PFSK-1 (cell line): ENCODE data around the gene SLC39A9.

Experiments
- FOXP2 ChIP-seq: optimal IDR thresholded peaks from 2 replicates; pipeline ENCODE3; 2011; ENCODE audit warnings: borderline replicate concordance, control low read depth, inconsistent platforms; ENCODE audit not compliant: insufficient read depth; ENCODE audit errors: extremely low read length, extremely low read depth
- POLR2AphosphoS5 ChIP-seq: IDR thresholded peaks from 2 replicates; pipeline ENCODE4 v1.6.1; 2012; ENCODE audit warnings: low read depth, mild to moderate bottlenecking, control low read depth, low read length, moderate library complexity
- SIN3A ChIP-seq: IDR thresholded peaks from 2 replicates; pipeline ENCODE4 v1.6.1; 2012; ENCODE audit warnings: mild to moderate bottlenecking, low read length, moderate library complexity, borderline replicate concordance; ENCODE audit not compliant: insufficient read depth
- TF ChIP-seq, protein P1 (sequence below), 2 experiments: IDR thresholded peaks; 2 replicates each; pipeline versions ENCODE4 v1.6.1 to v1.8.0; 2011 to 2012; ENCODE audit warnings: low read depth in 2 of 2, low read length in 2 of 2, control low read depth in 1 of 2, inconsistent platforms in 1 of 2, mild to moderate bottlenecking in 1 of 2, moderate library complexity in 1 of 2; ENCODE audit not compliant: insufficient read depth in 1 of 2

DNA sequence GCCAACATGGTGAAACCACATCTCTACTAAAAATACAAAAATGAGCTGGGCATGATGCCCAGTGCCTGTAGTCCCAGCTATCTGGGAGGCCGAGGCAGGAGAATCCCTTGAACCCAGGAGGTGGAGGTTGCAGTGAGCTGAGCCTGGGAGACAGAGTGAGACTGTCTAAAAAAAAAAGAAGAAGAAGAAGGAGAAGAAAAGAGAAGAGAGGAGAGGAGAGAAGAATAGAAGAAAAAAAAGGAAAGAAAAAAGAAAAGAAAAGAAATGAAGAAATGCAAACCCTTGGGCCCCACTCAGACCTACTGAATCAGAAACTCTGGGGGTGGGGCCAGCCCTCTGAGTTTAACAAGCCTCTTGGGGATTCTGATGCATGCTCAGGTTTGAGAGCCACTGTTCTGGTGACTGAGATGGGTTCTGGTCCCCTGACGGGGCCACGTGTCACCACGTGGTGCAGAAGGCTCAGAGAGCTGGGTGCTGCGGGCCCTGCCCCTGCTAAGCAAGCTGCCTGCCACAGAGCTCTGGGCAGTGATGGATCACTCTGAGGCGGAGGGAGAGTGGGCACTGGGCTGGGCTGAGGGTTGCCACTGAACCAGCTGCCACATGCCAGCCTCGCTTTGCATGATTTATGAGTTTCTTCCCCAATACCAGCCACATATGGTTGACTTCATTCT lies 37.9 kb upstream of the SLC39A9 start:
- TF ChIP-seq POLR2AphosphoS5 (no peak), SIN3A (no peak), FOXP2 (no peak)
- TF ChIP-seq, protein P1, sequence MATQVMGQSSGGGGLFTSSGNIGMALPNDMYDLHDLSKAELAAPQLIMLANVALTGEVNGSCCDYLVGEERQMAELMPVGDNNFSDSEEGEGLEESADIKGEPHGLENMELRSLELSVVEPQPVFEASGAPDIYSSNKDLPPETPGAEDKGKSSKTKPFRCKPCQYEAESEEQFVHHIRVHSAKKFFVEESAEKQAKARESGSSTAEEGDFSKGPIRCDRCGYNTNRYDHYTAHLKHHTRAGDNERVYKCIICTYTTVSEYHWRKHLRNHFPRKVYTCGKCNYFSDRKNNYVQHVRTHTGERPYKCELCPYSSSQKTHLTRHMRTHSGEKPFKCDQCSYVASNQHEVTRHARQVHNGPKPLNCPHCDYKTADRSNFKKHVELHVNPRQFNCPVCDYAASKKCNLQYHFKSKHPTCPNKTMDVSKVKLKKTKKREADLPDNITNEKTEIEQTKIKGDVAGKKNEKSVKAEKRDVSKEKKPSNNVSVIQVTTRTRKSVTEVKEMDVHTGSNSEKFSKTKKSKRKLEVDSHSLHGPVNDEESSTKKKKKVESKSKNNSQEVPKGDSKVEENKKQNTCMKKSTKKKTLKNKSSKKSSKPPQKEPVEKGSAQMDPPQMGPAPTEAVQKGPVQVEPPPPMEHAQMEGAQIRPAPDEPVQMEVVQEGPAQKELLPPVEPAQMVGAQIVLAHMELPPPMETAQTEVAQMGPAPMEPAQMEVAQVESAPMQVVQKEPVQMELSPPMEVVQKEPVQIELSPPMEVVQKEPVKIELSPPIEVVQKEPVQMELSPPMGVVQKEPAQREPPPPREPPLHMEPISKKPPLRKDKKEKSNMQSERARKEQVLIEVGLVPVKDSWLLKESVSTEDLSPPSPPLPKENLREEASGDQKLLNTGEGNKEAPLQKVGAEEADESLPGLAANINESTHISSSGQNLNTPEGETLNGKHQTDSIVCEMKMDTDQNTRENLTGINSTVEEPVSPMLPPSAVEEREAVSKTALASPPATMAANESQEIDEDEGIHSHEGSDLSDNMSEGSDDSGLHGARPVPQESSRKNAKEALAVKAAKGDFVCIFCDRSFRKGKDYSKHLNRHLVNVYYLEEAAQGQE (IDR thresholded peaks at IDR 0.05; ENCODE audit: insufficient read depth in 1 of 2, low read depth in 2 of 2, low read length in 2 of 2) = no peak
